GM12878 (cell line): ENCODE results near the gene GREB1. TPM values are rescaled to one million over a fixed set of nuclear protein-coding genes. Genes with fewer than 3 reads are reported as not detected.
A peak's percentile ranks its signal among the peaks of the same experiment; 100 is the strongest.

ENCODE experiments used
- ATAC-seq: fragments of 200-7000 bp; cut with Tn5 transposase; 3 replicates; pipeline ENCODE4 v1.9.1; 2020; ENCODE audit warnings: mild to moderate bottlenecking, moderate library complexity
- BruUV-seq: library from RNA; stranded (reverse); fragments of 400-500 nt; replicated peaks from 2 replicates; lab custom pipeline; 2021; lab: Mats Ljungman, UMichigan
- CTCF ChIA-PET: fragments of 300-600 bp; sonication (Branson Sonifier 250); formaldehyde crosslinking; extraction: SDS; loops from one replicate; lab custom pipeline; 2021; ENCODE audit warnings: inconsistent platforms; lab: Yijun Ruan, JAX
- POLR2A ChIA-PET: fragments of 350-600 bp; formaldehyde crosslinking; extraction: SDS; loops from one replicate; lab custom pipeline; 2021; ENCODE audit warnings: inconsistent platforms; lab: Charles Lee
- RAD21 ChIA-PET: fragments of 300-600 bp; sonication (Branson Sonifier 250); formaldehyde crosslinking; loops from one replicate; lab custom pipeline; 2023; ENCODE audit warnings: antibody characterized with exemption; ENCODE audit not compliant: unreplicated experiment; lab: Charles Lee
- SMC1A ChIA-PET: fragments of 300-600 bp; sonication (Branson Sonifier 250); formaldehyde crosslinking; loops from one replicate; lab custom pipeline; 2023; ENCODE audit not compliant: unreplicated experiment, uncharacterized antibody; lab: Charles Lee
- DNase-seq: peaks from one replicate; pipeline ENCODE4 v3.0.0-alpha.2; 2011; ENCODE audit warnings: low read depth, low spot score
- FAIRE-seq: peaks from 3 replicates; lab custom pipeline; 2011; peaks lifted over from hg19 to GRCh38; lab: Jason Lieb, UNC
- H2AFZ ChIP-seq: 2 replicates; pipeline ENCODE4 v1.6.0; 2011; ENCODE audit warnings: low read depth, low read length, control low read depth; ENCODE audit not compliant: control insufficient read depth
- H3K27ac ChIP-seq: 2 replicates; pipeline ENCODE4 v1.5.1; 2011; ENCODE audit warnings: control low read depth; ENCODE audit not compliant: control insufficient read depth, insufficient read depth
- H3K27me3 ChIP-seq, 2 experiments: replicated peaks in 1 of 2; 2 replicates each; pipeline versions ENCODE4 v1.6.0 to v1.6.1; 2011; ENCODE audit warnings: low read length in 1 of 2; ENCODE audit not compliant: control insufficient read depth in 2 of 2, insufficient read depth in 2 of 2
- H3K36me3 ChIP-seq, 2 experiments: 2 replicates each; pipeline ENCODE4 v1.5.1; 2011; ENCODE audit warnings: low read length in 1 of 2; ENCODE audit not compliant: control insufficient read depth in 2 of 2, insufficient read depth in 2 of 2
- H3K4me1 ChIP-seq: 2 replicates; pipeline ENCODE4 v1.6.1; 2011; ENCODE audit warnings: mild to moderate bottlenecking, low read length, moderate library complexity, mixed read lengths; ENCODE audit not compliant: control insufficient read depth, insufficient read depth
- H3K4me2 ChIP-seq: 2 replicates; pipeline ENCODE4 v1.6.0; 2011; ENCODE audit warnings: control low read depth; ENCODE audit not compliant: control insufficient read depth, insufficient read depth
- H3K4me3 ChIP-seq: fragments of 200-600 bp; sonication (generic); 2 replicates; pipeline ENCODE4 v1.5.1; 2016
- H3K79me2 ChIP-seq: 2 replicates; pipeline ENCODE4 v1.6.0; 2011; ENCODE audit warnings: low read length; ENCODE audit not compliant: control insufficient read depth, insufficient read depth
- H3K9ac ChIP-seq: 2 replicates; pipeline ENCODE4 v1.8.0; 2011; ENCODE audit warnings: low read length, control low read depth, mixed read lengths; ENCODE audit not compliant: control insufficient read depth, insufficient read depth
- H3K9me3 ChIP-seq: replicated peaks from 3 replicates; pipeline ENCODE4 v1.5.1; 2011; ENCODE audit warnings: mild to moderate bottlenecking, low read length; ENCODE audit not compliant: control insufficient read depth, insufficient read depth
- H4K20me1 ChIP-seq: 2 replicates; pipeline ENCODE4 v1.6.0; 2011; ENCODE audit not compliant: control insufficient read depth, insufficient read depth
- E2F4 ChIP-seq: IDR thresholded peaks from 2 replicates; pipeline ENCODE4 v1.6.1; 2012; ENCODE audit warnings: low read depth, low read length, improper control_type of control experiment
- IRF3 ChIP-seq: fragments of 450-650 bp; IDR thresholded peaks from 2 replicates; pipeline ENCODE4 v1.6.1; 2014; ENCODE audit warnings: mild to moderate bottlenecking
- KDM1A ChIP-seq: fragments of 200-600 bp; sonication (generic); IDR thresholded peaks from 2 replicates; pipeline ENCODE4 v1.6.1; 2016; ENCODE audit warnings: borderline replicate concordance
- PKNOX1 ChIP-seq: fragments of 450-650 bp; IDR thresholded peaks from 2 replicates; pipeline ENCODE4 v1.6.1; 2016; ENCODE audit warnings: mild to moderate bottlenecking
- WGBS: methylation state at CpG from one replicate; pipeline ENCODE4 v1.1.6; 2016; ENCODE audit warnings: low lambda C conversion rate; ENCODE audit not compliant: insufficient replicate concordance, insufficient coverage; ENCODE audit errors: missing lambda C conversion rate; 5-methylcytosine and 5-hydroxymethylcytosine counted together
- in situ Hi-C: fragments of 300-500 bp; cut with MboI; formaldehyde crosslinking; loops from 9 replicates; pipeline ENCODE4 v1.14.3; 2018; ENCODE audit warnings: mixed read lengths
- intact Hi-C: fragments of 100-400 bp; cut with micrococcal nuclease; formaldehyde crosslinking; loops from one replicate; pipeline ENCODE4 v1.14.2; 2022; ENCODE audit not compliant: unreplicated experiment
- polyA plus RNA-seq, 11 experiments: library from polyadenylated mRNA; depleted of rRNA in 4 of 11; unstranded in 6 of 11; stranded (reverse) in 5 of 11; fragments of >200 nt; fragmentation: Nextera tagmentation in 4 of 11; fragmentation: Illumina TruSeq in 1 of 11; extraction: Ambion mirVana in 4 of 11; extraction: Trizol in 1 of 11; gene quantifications; 1 replicate in 1 of 11; 2 replicates in 10 of 11; pipeline versions ENCODE4 v1.2.1 to v1.2.3, GENCODE V29; 2011 to 2016; ENCODE audit warnings: inconsistent platforms in 2 of 11, missing spikeins in 2 of 11, low read depth in 1 of 11
- total RNA-seq, 4 experiments: library from RNA; depleted of rRNA in 3 of 4; stranded (reverse); fragments of >200 nt in 3 of 4; fragmentation: Illumina TruSeq in 1 of 4; extraction: Trizol in 1 of 4; gene quantifications; 2 replicates each; pipeline versions ENCODE4 v1.2.1 to v1.2.3, GENCODE V29; 2013 to 2021

GREB1 gene
- total and polyA plus RNA-seq, 10 of the 15 experiments (the other 5 are each of a cell fraction or from before 2014, with no cell fraction given): 0.09 to 2.1 (median 0.37) TPM; not detected in 1

GRCh38 chr2:11585071-11585470 lies 51.2 kb downstream of the GREB1 start (continued):
- TF ChIP-seq IRF3: no peak

GRCh38 chr2:11588228-11589110 lies 54.6 kb downstream of the GREB1 start:
- peaks cover 2% of the 10 kb centered on the region in 2 experiments; a peak in 1 of 4 replicates for H3K27me3 ChIP-seq
- no peak for DNase-seq
- TF ChIP-seq PKNOX1 (peak; percentile 41; the same call in 1 of the 2 replicates), E2F4 (no peak), KDM1A (no peak)
- TF ChIP-seq, all 136 proteins: peak for 1
- ChIA-PET POLR2A (interaction anchor here (0.5 kb wide), 1 partner anchor 109 kb away, joined by 3 read pairs; no protein-coding TSS in a partner anchor), SMC1A (interaction anchor here (0.9 kb wide), 1 partner anchor 203 kb away, joined by 3 read pairs; no protein-coding TSS in a partner anchor), RAD21 (no interaction called here), CTCF (interaction anchor here (0.9 to 1.8 kb wide), 3 partner anchors 54 to 111 kb away, joined by 3 to 5 read pairs (median 3); no protein-coding TSS in a partner anchor)
- no peaks in the 10 kb centered on the region for H3K9me3 ChIP-seq
- no peak overlapping the region for H3K9ac ChIP-seq
- H4K20me1 ChIP-seq: no peaks in the 10 kb centered on the region
- H2AFZ ChIP-seq: no peak overlapping the region
- no peaks in the 10 kb centered on the region for H3K4me1 ChIP-seq
- H3K4me3 ChIP-seq: no peak overlapping the region
- intact Hi-C loops: loop anchor here (5.0 to 10.0 kb wide), 2 partner anchors 99 to 754 kb away; no protein-coding TSS in a partner anchor
- H3K36me3 ChIP-seq: no peaks in the 10 kb centered on the region
- WGBS: 38% methylated on average over 21 of the region's 21 CpGs
- in situ Hi-C loops: no loop called here
- H3K27ac ChIP-seq: no peak overlapping the region
- no TSS peak for BruUV-seq
- FAIRE-seq (no peak), ATAC-seq (no peak)
- H3K4me2 ChIP-seq: no peak overlapping the region
- no peaks in the 10 kb centered on the region for H3K79me2 ChIP-seq
